Right lobe of liver (tissue), 4 donors: Measurements from ENCODE around the gene RNU4-1.

Source experiments
- POLR2A ChIP-seq: fragments of 450-650 bp; IDR thresholded peaks from one replicate; pipeline ENCODE4 v1.6.1; 2017; ENCODE audit warnings: antibody characterized with exemption, mild to moderate bottlenecking
- TF ChIP-seq, protein P1 (sequence below), 4 donors: fragments of 200-600 bp in 3 of 4; fragments of 450-650 bp in 1 of 4; IDR thresholded peaks; one replicate each; pipeline versions ENCODE4 v1.5.1 to v1.8.0; 2016 to 2022; ENCODE audit warnings: antibody characterized with exemption in 4 of 4, mild to moderate bottlenecking in 2 of 4
- donor health status: DM: no; HTN: no; CAD: no.
- donor health status: DM: no; HTN: no; CAD: no.
- donor health status: DM: no; HTN: yes; CAD: no.

DNA sequence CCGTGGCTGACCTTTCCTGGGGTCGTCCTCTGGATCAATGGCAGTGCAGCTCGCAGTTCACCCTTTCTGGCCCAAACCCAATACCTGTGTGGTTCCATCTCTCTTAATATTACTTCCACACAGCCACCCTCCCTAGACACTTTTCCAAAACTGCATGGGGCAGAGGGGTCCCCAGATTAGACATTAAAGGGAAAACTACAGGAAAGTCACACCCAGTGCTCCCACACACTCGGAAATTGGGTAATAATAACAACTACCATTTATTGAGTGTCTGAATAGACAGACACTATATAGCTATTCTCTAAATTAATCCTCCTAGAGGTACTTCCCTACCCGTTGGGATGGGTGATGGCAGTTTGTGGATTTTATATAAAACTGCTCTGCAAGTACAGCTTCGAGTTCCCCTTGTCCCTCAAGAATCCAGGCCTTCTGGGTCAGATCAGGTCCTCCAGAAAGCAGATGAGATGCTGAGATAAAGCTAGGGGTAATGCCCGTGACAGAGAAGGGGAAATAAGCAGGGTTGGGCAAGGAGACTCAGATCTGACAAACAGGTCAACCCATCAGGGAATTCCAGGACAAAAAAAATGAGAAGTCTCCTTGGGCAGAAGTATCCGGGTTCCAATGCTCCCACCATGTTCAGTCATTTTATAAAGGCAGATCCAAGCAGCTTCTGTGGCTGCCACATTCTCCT lies 26.7 kb downstream of the RNU4-1 start:
- TF ChIP-seq, protein P1, sequence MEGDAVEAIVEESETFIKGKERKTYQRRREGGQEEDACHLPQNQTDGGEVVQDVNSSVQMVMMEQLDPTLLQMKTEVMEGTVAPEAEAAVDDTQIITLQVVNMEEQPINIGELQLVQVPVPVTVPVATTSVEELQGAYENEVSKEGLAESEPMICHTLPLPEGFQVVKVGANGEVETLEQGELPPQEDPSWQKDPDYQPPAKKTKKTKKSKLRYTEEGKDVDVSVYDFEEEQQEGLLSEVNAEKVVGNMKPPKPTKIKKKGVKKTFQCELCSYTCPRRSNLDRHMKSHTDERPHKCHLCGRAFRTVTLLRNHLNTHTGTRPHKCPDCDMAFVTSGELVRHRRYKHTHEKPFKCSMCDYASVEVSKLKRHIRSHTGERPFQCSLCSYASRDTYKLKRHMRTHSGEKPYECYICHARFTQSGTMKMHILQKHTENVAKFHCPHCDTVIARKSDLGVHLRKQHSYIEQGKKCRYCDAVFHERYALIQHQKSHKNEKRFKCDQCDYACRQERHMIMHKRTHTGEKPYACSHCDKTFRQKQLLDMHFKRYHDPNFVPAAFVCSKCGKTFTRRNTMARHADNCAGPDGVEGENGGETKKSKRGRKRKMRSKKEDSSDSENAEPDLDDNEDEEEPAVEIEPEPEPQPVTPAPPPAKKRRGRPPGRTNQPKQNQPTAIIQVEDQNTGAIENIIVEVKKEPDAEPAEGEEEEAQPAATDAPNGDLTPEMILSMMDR (IDR thresholded peaks at IDR 0.05): no peak
- no peak for TF ChIP-seq POLR2A
